NCI-H82 treated with DMSO at 0.1 percent for 48 hours (cell line): Measurements from ENCODE around the gene GPR52.
"Not testable (repeated sequence)": the region's sequence is repeated elsewhere in the genome, so short reads cannot be mapped to it uniquely, and the experiment has no call there.

ENCODE experiments used
- DNase-seq: peaks from one replicate; lab custom pipeline; 2025; ENCODE audit not compliant: unreplicated experiment; lab: John Stamatoyannopoulos, UW

The GPR52 gene

GRCh38 chr1:174447866-174448530 is at the start of gene GPR52:
TSS of gene GPR52 (plus strand) at chr1:174447964. CDS start at chr1:174448112, 148 bp downstream.
- DNase-seq = no peak

GRCh38 chr1:174398246-174398645 is 49.5 kb upstream of the GPR52 start:
- no peak for DNase-seq

GRCh38 chr1:174399211-174399610 is 48.6 kb upstream of the GPR52 start:
- DNase-seq = no peak

GRCh38 chr1:174401075-174401474 is 46.7 kb upstream of the GPR52 start:
- DNase-seq = no peak

- DNase-seq = no peak
Observed at GRCh38 chr1:174405219-174405618, 42.5 kb upstream of the GPR52 start.

- no peak for DNase-seq
Observed at GRCh38 chr1:174406421-174406820, 41.3 kb upstream of the GPR52 start.

GRCh38 chr1:174407665-174408064 is 40.1 kb upstream of the GPR52 start:
- no peak for DNase-seq

- no peak for DNase-seq
Observed at GRCh38 chr1:174408146-174408545, 39.6 kb upstream of the GPR52 start.

- not testable (repeated sequence) for DNase-seq
Observed at GRCh38 chr1:174409801-174410200, 38.0 kb upstream of the GPR52 start.

- DNase-seq = no peak
Observed at GRCh38 chr1:174413632-174414031, 34.1 kb upstream of the GPR52 start.

- no peak for DNase-seq
Observed at GRCh38 chr1:174414203-174414602, 33.6 kb upstream of the GPR52 start.

- no peak for DNase-seq
Observed at GRCh38 chr1:174415506-174415905, 32.3 kb upstream of the GPR52 start.

GRCh38 chr1:174417921-174418320 is 29.8 kb upstream of the GPR52 start:
- no peak for DNase-seq

- DNase-seq = no peak
Observed at GRCh38 chr1:174425121-174425520, 22.6 kb upstream of the GPR52 start.

GRCh38 chr1:174426153-174426552 is 21.6 kb upstream of the GPR52 start:
- no peak for DNase-seq

- no peak for DNase-seq
Observed at GRCh38 chr1:174428033-174428432, 19.7 kb upstream of the GPR52 start.

GRCh38 chr1:174428739-174429138 is 19.0 kb upstream of the GPR52 start:
- DNase-seq = no peak

- DNase-seq = no peak
Observed at GRCh38 chr1:174433451-174433850, 14.3 kb upstream of the GPR52 start.

GRCh38 chr1:174445351-174445750 is 2.4 kb upstream of the GPR52 start:
- DNase-seq = no peak

GRCh38 chr1:174445817-174446216 is 1.9 kb upstream of the GPR52 start:
- no peak for DNase-seq

- no peak for DNase-seq
Observed at GRCh38 chr1:174448531-174448883, 743 bp downstream of the GPR52 start.

- no peak for DNase-seq
Observed at GRCh38 chr1:174448974-174449373, 1.2 kb downstream of the GPR52 start.

GRCh38 chr1:174451408-174451807 is 3.6 kb downstream of the GPR52 start:
- DNase-seq = no peak
